K562 (cell line): ENCODE results near the gene DHRS4L2. TPM values are rescaled to one million over a fixed set of nuclear protein-coding genes. Genes with fewer than 3 reads are reported as not detected.
"Not testable (repeated sequence)": the region's sequence is repeated elsewhere in the genome, so short reads cannot be mapped to it uniquely, and the experiment has no call there.

ENCODE experiments used
- ATAC-seq: fragments of 200-7000 bp; cut with Tn5 transposase; 3 replicates; pipeline ENCODE4 v1.9.1; 2020; ENCODE audit warnings: moderate library complexity
- BruUV-seq: library from RNA; stranded (reverse); fragments of 400-500 nt; replicated peaks from 2 replicates; lab custom pipeline; 2021; lab: Mats Ljungman, UMichigan
- CTCF ChIA-PET: fragments of 300-600 bp; formaldehyde crosslinking; extraction: SDS; loops from one replicate; lab custom pipeline; 2021; ENCODE audit warnings: low intra/inter-chr PET ratio; lab: Yijun Ruan, JAX
- POLR2A ChIA-PET: fragments of 300-600, 350-650 bp; sonication (Branson Sonifier 250); formaldehyde crosslinking; extraction: SDS; loops from one replicate; lab custom pipeline; 2021; ENCODE audit warnings: antibody characterized with exemption, inconsistent platforms; lab: Yijun Ruan, JAX
- DNase-seq, 4 experiments: peaks; one replicate each; pipeline versions ENCODE4 v3.0.0 to v3.0.0-alpha.2; 2011 to 2018; ENCODE audit warnings: low spot score in 3 of 4, mixed read lengths in 3 of 4; ENCODE audit errors: extremely low read depth in 1 of 4
- FAIRE-seq: peaks from 2 replicates; lab custom pipeline; 2011; peaks lifted over from hg19 to GRCh38; lab: Jason Lieb, UNC
- H2AFZ ChIP-seq: 2 replicates; pipeline ENCODE4 v1.6.0; 2011; ENCODE audit warnings: low read depth, low read length, control low read depth, inconsistent platforms
- H3K27ac ChIP-seq: fragments of 200-600 bp; 3 replicates; pipeline ENCODE4 v1.8.0; 2011; ENCODE audit warnings: low read depth, mild to moderate bottlenecking, control low read depth, inconsistent platforms, low read length, moderate library complexity, mixed read lengths; ENCODE audit errors: extremely low read depth
- H3K27me3 ChIP-seq, 2 experiments: fragments of 300-600 bp in 1 of 2; 2 replicates in 1 of 2; 3 replicates in 1 of 2; pipeline versions ENCODE4 v1.6.0 to v1.8.0; 2011; ENCODE audit warnings: inconsistent platforms in 2 of 2, low read length in 2 of 2, mild to moderate bottlenecking in 1 of 2, mixed read lengths in 1 of 2, moderate library complexity in 1 of 2; ENCODE audit not compliant: control insufficient read depth in 2 of 2, insufficient read depth in 2 of 2
- H3K36me3 ChIP-seq: fragments of 300-600 bp; 3 replicates; pipeline ENCODE4 v1.8.0; 2011; ENCODE audit warnings: mild to moderate bottlenecking, low read length, inconsistent platforms; ENCODE audit not compliant: control insufficient read depth, insufficient read depth
- H3K4me1 ChIP-seq, 2 experiments: fragments of 200-600 bp in 1 of 2; replicated peaks in 1 of 2; 2 replicates in 1 of 2; 3 replicates in 1 of 2; pipeline versions ENCODE4 v1.5.1 to v1.8.0; 2011; ENCODE audit warnings: inconsistent platforms in 2 of 2, low read length in 2 of 2, mild to moderate bottlenecking in 1 of 2, mixed read lengths in 1 of 2, moderate library complexity in 1 of 2; ENCODE audit not compliant: control insufficient read depth in 2 of 2, insufficient read depth in 2 of 2
- H3K4me2 ChIP-seq: 2 replicates; pipeline ENCODE4 v1.6.1; 2011; ENCODE audit warnings: low read length, control low read depth, inconsistent platforms, mixed read lengths; ENCODE audit not compliant: insufficient read depth
- H3K4me3 ChIP-seq: fragments of 200-600 bp; sonication (generic), shearing (Covaris generic); 2 replicates; pipeline ENCODE4 v1.5.1; 2016; ENCODE audit warnings: control low read depth, inconsistent platforms
- H3K79me2 ChIP-seq: fragments of 200-600 bp; 3 replicates; pipeline ENCODE4 v1.8.0; 2011; ENCODE audit warnings: low read length, inconsistent platforms; ENCODE audit not compliant: control insufficient read depth, insufficient read depth
- H3K9ac ChIP-seq, 2 experiments: 2 replicates each; pipeline versions ENCODE4 v1.6.0 to v1.6.1; 2011; ENCODE audit warnings: low read depth in 2 of 2, low read length in 2 of 2, control low read depth in 1 of 2, inconsistent platforms in 1 of 2, mild to moderate bottlenecking in 1 of 2, mixed read lengths in 1 of 2; ENCODE audit not compliant: insufficient read depth in 1 of 2
- H3K9me1 ChIP-seq: one replicate; pipeline ENCODE4 v1.6.0; 2011; ENCODE audit warnings: inconsistent platforms, mild to moderate bottlenecking, low read length, moderate library complexity; ENCODE audit not compliant: control insufficient read depth, insufficient read depth
- H3K9me3 ChIP-seq: replicated peaks from 2 replicates; pipeline ENCODE4 v1.5.1; 2011; ENCODE audit warnings: low read depth, low read length, inconsistent platforms; ENCODE audit not compliant: control insufficient read depth, insufficient read depth
- H4K20me1 ChIP-seq: replicated peaks from 2 replicates; pipeline ENCODE4 v1.6.1; 2011; ENCODE audit warnings: low read length, inconsistent platforms, mixed read lengths; ENCODE audit not compliant: control insufficient read depth, insufficient read depth
- CXXC5 ChIP-seq: fragments of 250-450 bp; sonication (Bioruptor Pico); IDR thresholded peaks from 2 replicates; pipeline ENCODE4 v1.8.0; 2022; ENCODE audit warnings: inconsistent platforms, mild to moderate bottlenecking, moderate library complexity
- RFX1 ChIP-seq: fragments of 450-650 bp; IDR thresholded peaks from 2 replicates; pipeline ENCODE4 v1.6.1; 2016; ENCODE audit warnings: mild to moderate bottlenecking, moderate library complexity
- SPI1 ChIP-seq: IDR thresholded peaks from 2 replicates; pipeline ENCODE4 v1.6.1; 2011; ENCODE audit warnings: low read depth, low read length, control low read depth, borderline replicate concordance
- WGBS: fragments of 100-300 bp; shearing (Covaris generic); methylation state at CpG from one replicate; pipeline ENCODE4 v1.1.6; 2016; ENCODE audit warnings: low coverage, mixed read lengths; ENCODE audit not compliant: insufficient coverage; ENCODE audit errors: missing lambda C conversion rate; 5-methylcytosine and 5-hydroxymethylcytosine counted together
- in situ Hi-C: fragments of 300-500 bp; cut with MboI; formaldehyde crosslinking; loops from 4 replicates; pipeline ENCODE4 v1.15.0; 2018; ENCODE audit warnings: inconsistent platforms, mixed read lengths
- intact Hi-C: fragments of 100-400 bp; cut with micrococcal nuclease; formaldehyde crosslinking; loops from 2 replicates; pipeline ENCODE4 v1.14.2; 2022
- polyA plus RNA-seq, 8 experiments: library from polyadenylated mRNA; depleted of rRNA in 4 of 8; stranded (reverse) in 5 of 8; unstranded in 3 of 8; fragments of >200 nt; fragmentation: Nextera tagmentation in 2 of 8; fragmentation: Illumina TruSeq in 1 of 8; extraction: Ambion mirVana in 2 of 8; extraction: Trizol in 1 of 8; gene quantifications; 2 replicates each; pipeline versions ENCODE4 v1.2.1 to v1.2.3, GENCODE V29; 2011 to 2014; ENCODE audit warnings: inconsistent platforms in 1 of 8, missing spikeins in 1 of 8
- total RNA-seq, 7 experiments: library from RNA; depleted of rRNA in 6 of 7; stranded (reverse); fragments of >200 nt in 6 of 7; fragmentation: Illumina TruSeq in 2 of 7; extraction: Trizol in 2 of 7; gene quantifications; 2 replicates each; pipeline versions ENCODE4 v1.2.1 to v1.2.3, GENCODE V29; 2011 to 2021; ENCODE audit warnings: low replicate concordance in 1 of 7

DHRS4L2 gene
- total and polyA plus RNA-seq, 9 of the 15 experiments (the other 6 are each of a cell fraction or from before 2014, with no cell fraction given) = 2.3 to 13.7 (median 8.1) TPM

DNA sequence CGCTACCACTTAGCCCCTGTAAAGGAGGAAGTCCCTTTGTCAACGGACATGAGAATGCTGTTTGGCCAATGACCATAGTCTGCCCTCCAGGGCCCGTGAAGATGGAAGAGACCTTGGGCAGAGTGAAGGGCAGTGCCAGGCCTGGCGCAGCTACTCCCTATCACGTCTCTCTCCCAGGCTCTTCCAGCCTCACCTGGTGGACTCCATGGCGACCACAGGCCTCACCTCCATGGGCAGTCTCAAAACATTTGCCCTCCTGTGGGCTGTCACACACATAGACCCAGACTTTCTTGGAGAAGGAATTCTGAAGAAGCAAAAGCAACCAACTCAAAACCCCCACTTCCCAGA lies 35.6 kb upstream of the DHRS4L2 start:
- H3K79me2 ChIP-seq = peaks cover 21% of the 10 kb centered on the region
- 0 out of 3 replicates have a peak overlapping the region, but pooled peaks have one; percentile 55 for H3K27ac ChIP-seq
- POLR2A ChIA-PET = interaction anchor here (0.6 to 0.7 kb wide), 3 partner anchors 10 to 308 kb away, joined by 3 read pairs; no protein-coding TSS in a partner anchor
- DNase-seq, in situ Hi-C loops, H3K9me3 ChIP-seq, FAIRE-seq, H3K9me1 ChIP-seq, H4K20me1 ChIP-seq, H3K27me3 ChIP-seq, H3K4me1 ChIP-seq, BruUV-seq: not testable (repeated sequence)
- intact Hi-C loops = loop anchor here (5.0 kb wide), 1 partner anchor 366 kb away; no protein-coding TSS in a partner anchor
- H3K9ac ChIP-seq = peak overlapping the region; percentile 72 to 95; a peak in 3 of 4 replicates
- WGBS = 13% methylated on average over 2 of the region's 6 CpGs
- peak; percentile 18 for ATAC-seq
- H3K4me3 ChIP-seq = peak overlapping the region; percentile 63
- H2AFZ ChIP-seq = peak overlapping the region; percentile 84
- CTCF ChIA-PET = interaction anchor here (1.3 kb wide), 1 partner anchor 23 kb away, joined by 4 read pairs; no protein-coding TSS in a partner anchor
- H3K4me2 ChIP-seq = peak overlapping the region; percentile 85
- TF ChIP-seq SPI1 (peak; percentile 24; the same call in 1 of the 2 replicates), RFX1 (peak; percentile 16; the same call in 1 of the 2 replicates), CXXC5 (peak; percentile 13; the same call in 1 of the 2 replicates)
- TF ChIP-seq, all 486 proteins: peak for 3; not testable (repeated sequence) for 483
- not testable (repeated sequence) for H3K36me3 ChIP-seq
